Measurements from ENCODE around the gene BTBD10.

GRCh38 chr11:13376838-13377237, 86.2 kb downstream of the BTBD10 start:
- TF ChIP-seq CTCF (conservative IDR thresholded peaks at IDR 0.05; ENCODE audit: low read depth, low read length) (no peak), EZH2 (IDR thresholded peaks at IDR 0.05; ENCODE audit: borderline replicate concordance, low read depth, low read length, poor library complexity, severe bottlenecking) (no peak)

Data from A673 (cell line).